Renal cortex interstitium (tissue), 15 donors: Measurements from ENCODE around the gene PARN. TPM values are rescaled to one million over a fixed set of nuclear protein-coding genes. Genes with fewer than 3 reads are reported as not detected.
"Not testable (repeated sequence)": the region's sequence is repeated elsewhere in the genome, so short reads cannot be mapped to it uniquely, and the experiment has no call there.

Experiments used
- DNase-seq, 11 donors: peaks; one replicate each; pipeline ENCODE4 v3.0.0-alpha.2; 2013; ENCODE audit warnings: low read depth in 9 of 11, low spot score in 4 of 11; ENCODE audit errors: extremely low read depth in 1 of 11
- long read RNA-seq, 16 experiments: transcript quantifications; one replicate each; lab custom pipeline, GENCODE V29; 2026
- polyA plus RNA-seq, 3 donors: library from polyadenylated mRNA; unstranded; fragments of 120-200 nt; gene quantifications; one replicate each; pipeline ENCODE4 v1.2.1, GENCODE V29; 2013; ENCODE audit not compliant: insufficient read length in 3 of 3

PARN gene
- polyA plus RNA-seq = 10 to 100 TPM; 35.3 to 44.3 (median 35.3) TPM
- long read RNA-seq, donor 1, partial matches to known transcripts = 0 of 1 reads
- long read RNA-seq, donor 1, other reads (novel, unspliced or antisense) = 0 of 1 reads
- long read RNA-seq, donor 2, partial matches to known transcripts = 0 of 1 reads
- long read RNA-seq, donor 2, other reads (novel, unspliced or antisense) = 0 of 1 reads
- long read RNA-seq, donor 3, partial matches to known transcripts = 32 of 49 reads
- long read RNA-seq, donor 3, other reads (novel, unspliced or antisense) = 16 of 49 reads
- long read RNA-seq, donor 4, partial matches to known transcripts = 0 of 3 reads
- long read RNA-seq, donor 4, other reads (novel, unspliced or antisense) = 0 of 3 reads
- long read RNA-seq, donor 5 = 0 reads
- long read RNA-seq, donor 6, partial matches to known transcripts = 8 of 9 reads
- long read RNA-seq, donor 6, other reads (novel, unspliced or antisense) = 0 of 9 reads
- long read RNA-seq, donor 7, partial matches to known transcripts = 0 of 1 reads
- long read RNA-seq, donor 7, other reads (novel, unspliced or antisense) = 0 of 1 reads
- long read RNA-seq, donor 8 = 0 reads
- long read RNA-seq, donor 9, partial matches to known transcripts = 0 of 2 reads
- long read RNA-seq, donor 9, other reads (novel, unspliced or antisense) = 0 of 2 reads
- long read RNA-seq, donor 10 = 0 reads
- long read RNA-seq, donor 11, partial matches to known transcripts = 21 of 35 reads
- long read RNA-seq, donor 11, other reads (novel, unspliced or antisense) = 10 of 35 reads
- long read RNA-seq, donor 12 = 0 reads
- long read RNA-seq, donor 13 = 0 reads
- long read RNA-seq, donor 14, partial matches to known transcripts = 0 of 1 reads
- long read RNA-seq, donor 14, other reads (novel, unspliced or antisense) = 0 of 1 reads
- long read RNA-seq, donor 15 = 0 reads
- long read RNA-seq, donor 16, partial matches to known transcripts = 13 of 17 reads
- long read RNA-seq, donor 16, other reads (novel, unspliced or antisense) = 0 of 17 reads

GRCh38 chr16:14629919-14630619 is at the start of gene PARN:
Gene PARN, minus strand, starts transcription at chr16:14630260. Its CDS starts 135 bp downstream, at chr16:14630125.
- DNase-seq = peak; percentile 84 to 95 (median 93)

GRCh38 chr16:14678748-14679497 is 48.9 kb upstream of the PARN start:
- no peak for DNase-seq

GRCh38 chr16:14677627-14678026 is 47.6 kb upstream of the PARN start:
- DNase-seq = no peak

GRCh38 chr16:14676633-14677032 is 46.6 kb upstream of the PARN start:
- DNase-seq = no peak

GRCh38 chr16:14672403-14672971 is 42.4 kb upstream of the PARN start:
- peak in 1 of 11 donors; percentile 14 for DNase-seq

GRCh38 chr16:14669776-14670175 is 39.7 kb upstream of the PARN start:
- DNase-seq = no peak

GRCh38 chr16:14668556-14669223 is 38.6 kb upstream of the PARN start:
- DNase-seq = peak in 1 of 11 donors; percentile 5

GRCh38 chr16:14667347-14668266 is 37.5 kb upstream of the PARN start:
- no peak for DNase-seq

GRCh38 chr16:14658063-14658462 is 28.0 kb upstream of the PARN start:
- no peak for DNase-seq

GRCh38 chr16:14652726-14653125 is 22.7 kb upstream of the PARN start:
- DNase-seq = no peak

GRCh38 chr16:14650629-14651028 is 20.6 kb upstream of the PARN start:
- no peak for DNase-seq

GRCh38 chr16:14649816-14650215 is 19.8 kb upstream of the PARN start:
- no peak for DNase-seq

GRCh38 chr16:14641926-14642325 is 11.9 kb upstream of the PARN start:
- no peak for DNase-seq

- DNase-seq = no peak
Measured at GRCh38 chr16:14641206-14641605, 11.1 kb upstream of the PARN start.

- DNase-seq = no peak
Measured at GRCh38 chr16:14640538-14640937, 10.5 kb upstream of the PARN start.

- not testable (repeated sequence) for DNase-seq
Measured at GRCh38 chr16:14636951-14637240, 6.8 kb upstream of the PARN start.
